ENCODE data around the gene PRKAG1.
A peak's percentile ranks its signal among the peaks of the same experiment; 100 is the strongest.

DNA sequence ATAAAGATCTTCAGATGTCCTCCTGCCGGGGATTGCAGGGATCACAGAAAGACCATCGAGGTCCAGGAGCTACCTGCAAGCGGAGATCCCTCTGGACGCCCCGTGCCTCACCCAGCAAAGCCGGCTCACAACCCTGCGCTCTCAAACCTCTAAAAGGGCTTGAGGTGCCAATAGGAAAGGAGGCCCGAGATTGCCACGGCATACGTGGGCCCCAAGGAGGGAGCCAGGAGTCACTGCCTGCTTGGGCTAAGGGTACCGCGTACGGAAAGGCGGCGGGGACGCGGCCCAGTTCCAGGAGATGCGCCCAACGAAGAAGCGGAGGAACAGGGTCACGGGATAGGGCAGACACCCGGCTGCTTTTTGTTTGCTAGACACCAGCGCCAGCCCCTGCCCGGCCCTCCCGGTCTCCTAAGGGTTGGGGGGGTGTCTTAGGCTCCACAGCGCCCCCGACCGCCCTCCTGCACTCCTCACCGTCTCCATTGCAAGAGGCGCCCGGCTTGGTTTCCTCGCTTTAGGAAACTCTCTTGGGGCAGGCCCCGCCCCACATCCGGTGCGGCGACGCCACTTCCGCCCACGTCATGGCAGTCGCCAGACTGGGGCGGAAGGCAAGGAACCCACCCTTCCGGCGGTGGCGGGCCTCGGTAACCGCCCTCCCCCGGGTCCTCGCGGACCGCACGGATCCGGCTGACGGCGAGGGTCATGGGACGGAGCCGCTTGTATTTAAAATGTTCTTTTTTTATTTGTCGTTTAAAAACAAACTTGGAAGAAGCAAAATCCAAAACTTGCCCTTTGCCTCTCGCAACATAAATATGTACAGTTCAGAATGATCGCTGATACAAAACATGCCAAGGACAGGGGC, at the start of gene PRKAG1:
- TF ChIP-seq, protein P1, sequence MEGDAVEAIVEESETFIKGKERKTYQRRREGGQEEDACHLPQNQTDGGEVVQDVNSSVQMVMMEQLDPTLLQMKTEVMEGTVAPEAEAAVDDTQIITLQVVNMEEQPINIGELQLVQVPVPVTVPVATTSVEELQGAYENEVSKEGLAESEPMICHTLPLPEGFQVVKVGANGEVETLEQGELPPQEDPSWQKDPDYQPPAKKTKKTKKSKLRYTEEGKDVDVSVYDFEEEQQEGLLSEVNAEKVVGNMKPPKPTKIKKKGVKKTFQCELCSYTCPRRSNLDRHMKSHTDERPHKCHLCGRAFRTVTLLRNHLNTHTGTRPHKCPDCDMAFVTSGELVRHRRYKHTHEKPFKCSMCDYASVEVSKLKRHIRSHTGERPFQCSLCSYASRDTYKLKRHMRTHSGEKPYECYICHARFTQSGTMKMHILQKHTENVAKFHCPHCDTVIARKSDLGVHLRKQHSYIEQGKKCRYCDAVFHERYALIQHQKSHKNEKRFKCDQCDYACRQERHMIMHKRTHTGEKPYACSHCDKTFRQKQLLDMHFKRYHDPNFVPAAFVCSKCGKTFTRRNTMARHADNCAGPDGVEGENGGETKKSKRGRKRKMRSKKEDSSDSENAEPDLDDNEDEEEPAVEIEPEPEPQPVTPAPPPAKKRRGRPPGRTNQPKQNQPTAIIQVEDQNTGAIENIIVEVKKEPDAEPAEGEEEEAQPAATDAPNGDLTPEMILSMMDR (IDR thresholded peaks at IDR 0.05; ENCODE audit: low read depth, low read length) = peak; percentile 43
- no peak for TF ChIP-seq EZH2phosphoT487 (IDR thresholded peaks at IDR 0.05; ENCODE audit: low read depth)

Measured in OCI-LY3 (cell line).